ENCODE data around the gene STK24. TPM values are rescaled to one million over a fixed set of nuclear protein-coding genes. Genes with fewer than 3 reads are reported as not detected.

The STK24 gene
- total and polyA plus RNA-seq, 2 of the 8 experiments (the other 6 are each of a cell fraction or from before 2014, with no cell fraction given): 62.8 to 143 TPM

DNA sequence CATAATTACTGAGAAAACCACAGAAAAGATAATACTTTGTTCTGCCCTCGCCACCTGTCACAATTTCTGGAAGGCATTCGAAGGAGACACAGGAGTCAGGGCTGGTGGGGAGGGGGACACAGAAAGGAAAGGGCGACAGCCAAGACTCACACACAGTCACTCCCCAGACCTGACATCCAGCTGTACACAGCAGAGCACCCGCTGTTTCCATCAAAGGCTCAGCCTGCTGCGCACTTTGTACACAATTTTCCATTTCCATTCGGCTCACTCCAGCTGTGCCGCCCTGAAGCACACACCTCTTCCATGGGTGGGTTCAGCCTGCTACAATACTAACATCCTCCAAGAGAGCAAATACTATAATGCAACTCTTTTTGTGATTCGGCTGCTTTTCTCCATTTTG is 38.0 kb downstream of the STK24 start (continued):
- TF ChIP-seq TBP (IDR thresholded peaks at IDR 0.05; ENCODE audit: low read depth, low read length): no peak
